GM19467 (cell line): ENCODE measurements around the gene WDR47.
"Not testable (repeated sequence)": the region's sequence is repeated elsewhere in the genome, so short reads cannot be mapped to it uniquely, and the experiment has no call there.

Experiments used
- ATAC-seq: cut with Tn5 transposase; IDR thresholded peaks from one replicate; pipeline ENCODE4 v1.9.1; 2021; ENCODE audit warnings: mild to moderate bottlenecking, moderate library complexity; ENCODE audit not compliant: unreplicated experiment

The WDR47 gene

DNA sequence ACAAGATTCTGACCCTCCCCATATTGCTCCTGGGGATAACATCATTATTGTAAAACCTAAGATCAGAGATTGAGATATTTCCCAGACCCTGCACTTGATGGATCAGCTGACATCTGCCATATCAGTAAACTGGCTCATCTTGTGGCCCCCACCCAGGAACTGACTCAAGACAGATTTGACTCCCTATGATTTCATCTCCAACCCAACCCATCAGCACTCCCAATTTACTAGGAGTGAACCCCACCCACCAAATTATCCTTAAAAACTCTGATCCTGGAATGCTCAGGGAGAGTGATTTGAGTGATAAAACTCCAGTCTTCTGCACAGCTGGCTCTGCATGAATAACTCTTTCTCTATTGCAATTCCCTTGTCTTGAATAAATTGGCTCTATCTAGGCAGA lies 72.6 kb downstream of the WDR47 start:
- no peak for ATAC-seq

- ATAC-seq = peak; percentile 92
These were observed 78.7 kb downstream of the WDR47 start, which contains the start of gene CLCC1 for GRCh38 chr1:108963052-108963686. Gene CLCC1, minus strand, starts transcription at chr1:108963484. Its CDS starts 13,047 bp downstream, at chr1:108950437.

GRCh38 chr1:108962681-108963051 lies 79.2 kb downstream of the WDR47 start:
- no peak for ATAC-seq

- no peak for ATAC-seq
These were observed 80.0 kb downstream of the WDR47 start for GRCh38 chr1:108961752-108962486.

- ATAC-seq = no peak
These were observed 80.7 kb downstream of the WDR47 start for GRCh38 chr1:108961198-108961597.

GRCh38 chr1:108960719-108961118 lies 81.2 kb downstream of the WDR47 start:
- ATAC-seq = no peak

GRCh38 chr1:108957888-108958287 lies 84.0 kb downstream of the WDR47 start:
- no peak for ATAC-seq

DNA sequence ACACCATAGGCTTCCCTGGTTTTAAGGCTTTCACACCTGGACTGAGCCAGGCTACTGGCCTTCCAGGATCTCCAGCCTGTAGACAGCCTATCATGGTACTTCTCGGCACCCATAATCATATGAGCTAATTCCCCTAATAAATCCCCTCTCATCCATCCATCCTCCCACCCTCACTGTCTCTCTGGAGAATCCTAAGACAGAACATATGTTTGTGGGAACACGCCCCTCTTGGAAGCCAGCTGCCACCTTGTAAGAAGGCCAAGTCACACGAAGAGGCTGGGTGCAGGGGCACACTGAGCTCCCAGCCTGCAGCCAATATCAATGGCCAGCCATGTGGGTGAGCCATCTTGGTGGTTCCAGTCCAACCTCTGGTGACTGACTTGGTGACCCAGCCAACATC lies 86.0 kb downstream of the WDR47 start:
- ATAC-seq = no peak

DNA sequence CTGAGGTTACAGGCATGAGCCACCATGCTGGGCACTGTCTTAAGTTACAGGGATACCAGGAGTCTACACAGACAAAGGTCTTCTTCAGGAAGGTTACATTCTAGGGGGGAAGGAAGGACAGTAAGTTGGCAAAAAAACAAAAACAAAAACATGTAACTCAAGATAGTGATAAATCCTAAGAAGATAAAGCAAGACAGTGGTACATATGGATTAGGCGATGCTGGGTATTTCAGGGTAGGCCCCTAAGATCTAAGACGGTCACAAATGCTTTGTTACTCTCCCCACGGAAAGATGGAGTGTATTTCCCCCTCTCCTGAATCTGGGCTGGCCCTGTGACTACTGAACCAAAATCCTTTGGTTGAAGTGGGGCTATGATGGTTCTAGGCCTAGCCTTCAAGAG lies 86.8 kb downstream of the WDR47 start:
- no peak for ATAC-seq

GRCh38 chr1:108953452-108953851 lies 88.5 kb downstream of the WDR47 start:
- ATAC-seq = no peak

DNA sequence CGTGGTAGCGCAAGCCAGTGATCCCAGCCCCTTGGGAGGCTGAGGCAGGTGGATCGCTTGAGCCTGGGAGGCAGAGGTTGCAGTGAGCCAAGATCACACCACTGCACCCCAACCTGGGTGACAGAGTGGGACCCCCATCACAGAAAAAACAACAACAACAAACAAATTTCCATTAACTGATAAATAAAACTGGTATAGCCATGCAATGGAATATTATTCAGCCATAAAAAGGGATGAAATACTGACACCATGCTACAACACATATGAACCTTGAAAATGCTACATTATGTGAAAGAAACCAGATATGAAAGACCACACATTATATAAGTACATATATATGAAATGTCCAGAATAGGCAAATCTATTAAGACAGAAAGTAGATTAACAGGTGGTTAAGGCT lies 90.7 kb downstream of the WDR47 start:
- ATAC-seq = no peak

DNA sequence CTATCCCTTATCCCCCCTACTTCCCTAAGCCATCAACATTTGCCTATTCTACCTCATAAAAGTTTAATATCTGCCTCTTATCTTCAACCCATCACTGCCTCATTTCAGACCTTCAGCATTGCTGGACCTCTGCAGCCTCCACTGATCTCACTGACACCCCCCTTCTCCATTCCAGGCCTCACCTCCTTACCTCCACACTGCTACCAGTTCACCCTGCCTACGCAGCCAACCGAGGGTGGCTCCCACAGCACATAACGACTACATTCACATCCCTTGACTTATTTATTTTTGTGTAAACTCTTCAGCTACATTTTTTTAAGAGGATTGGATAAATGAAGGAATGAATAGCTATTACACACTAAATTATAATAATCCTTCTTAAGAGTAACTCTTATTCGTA lies 92.9 kb downstream of the WDR47 start:
- no peak for ATAC-seq

- ATAC-seq = no peak
These were observed 93.9 kb downstream of the WDR47 start for GRCh38 chr1:108947871-108948525.

DNA sequence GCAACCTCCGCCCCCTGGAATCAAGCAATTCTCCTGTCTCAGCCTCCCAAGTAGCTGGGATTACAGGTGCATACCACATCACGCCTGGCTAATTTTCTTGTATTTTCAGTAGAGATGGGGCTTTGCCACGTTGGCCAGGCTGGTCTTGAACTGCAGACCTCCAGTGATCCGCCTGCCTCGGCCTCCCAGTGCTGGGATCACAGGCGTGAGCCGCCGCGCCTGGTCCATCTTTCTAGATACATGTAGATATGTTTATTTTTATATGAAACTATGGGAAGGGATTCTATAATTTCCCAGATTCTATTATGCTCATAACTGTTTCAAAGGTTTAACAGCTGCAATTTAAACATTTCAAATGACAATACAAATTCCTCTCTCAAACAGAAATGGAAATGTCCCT lies 105.7 kb downstream of the WDR47 start:
- ATAC-seq = no peak

GRCh38 chr1:108933944-108934343 lies 108.0 kb downstream of the WDR47 start:
- ATAC-seq = no peak

DNA sequence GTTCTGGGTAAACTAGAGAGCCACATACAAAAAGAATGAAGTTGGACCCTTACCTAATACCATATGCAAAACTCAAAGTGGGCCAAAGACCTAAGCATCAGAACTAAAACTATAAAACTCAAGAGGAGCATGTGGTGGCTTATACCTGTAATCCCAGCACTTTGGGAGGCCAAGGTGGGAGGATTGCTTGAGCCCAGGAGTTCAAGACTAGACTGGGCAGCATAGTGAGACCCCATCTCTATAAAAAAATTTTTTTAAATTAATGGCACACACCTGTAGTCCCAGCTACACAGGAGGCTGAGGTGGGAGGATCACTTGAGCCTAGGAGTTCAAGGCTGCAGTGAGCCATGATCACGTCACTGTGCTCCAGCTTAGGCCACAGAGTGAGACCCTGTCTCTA lies 114.3 kb downstream of the WDR47 start:
- ATAC-seq = not testable (repeated sequence)

DNA sequence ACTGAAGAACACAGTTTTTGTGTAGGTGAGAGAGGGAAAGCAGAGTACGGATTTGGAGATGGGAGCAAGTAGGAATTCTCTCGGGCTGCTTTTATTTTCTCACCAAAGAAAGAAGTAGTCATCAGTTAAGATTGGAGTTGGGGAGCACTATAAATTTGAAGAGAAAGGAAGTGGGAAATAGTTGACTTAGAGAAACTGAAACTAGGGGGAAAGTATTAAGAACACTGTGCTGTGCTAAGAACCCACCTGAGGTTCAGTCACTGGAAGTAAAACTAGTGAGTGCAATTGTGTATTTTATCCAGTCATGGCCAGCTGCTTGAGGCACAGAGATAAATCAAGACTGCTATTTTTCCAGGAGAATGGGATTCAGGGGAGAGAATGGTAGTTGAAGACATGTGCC lies 116.0 kb downstream of the WDR47 start:
- ATAC-seq = no peak
